NCI-H2081 treated with DMSO at 0.1 percent for 48 hours (cell line): ENCODE measurements around the gene CACNG7.
"Not testable (repeated sequence)": the region's sequence is repeated elsewhere in the genome, so short reads cannot be mapped to it uniquely, and the experiment has no call there.

ENCODE experiments used
- DNase-seq: peaks from one replicate; lab custom pipeline; 2025; lab: John Stamatoyannopoulos, UW

CACNG7 gene

GRCh38 chr19:53906211-53907192, 2.6 kb upstream of the CACNG7 start:
- DNase-seq = no peak

DNA sequence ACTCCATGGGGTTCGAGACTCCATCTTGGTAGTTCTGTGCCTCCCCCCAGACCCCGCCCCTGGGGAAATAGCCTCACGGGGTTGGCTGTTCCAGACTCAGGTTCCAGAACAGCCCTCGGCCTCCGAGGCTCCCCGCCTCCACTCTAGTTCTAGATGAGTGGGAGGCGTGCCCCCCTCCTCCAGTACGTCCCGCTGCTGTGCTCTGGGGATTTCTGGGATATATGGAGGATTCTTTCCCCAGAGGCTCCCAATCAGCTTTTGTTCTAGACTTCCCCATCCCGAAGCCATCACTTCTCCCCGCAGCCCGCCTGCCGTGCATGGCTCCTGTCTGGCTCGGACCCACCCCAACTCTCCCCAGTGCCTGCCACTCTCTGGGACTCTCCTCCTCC, 1.9 kb upstream of the CACNG7 start:
- no peak for DNase-seq

DNA sequence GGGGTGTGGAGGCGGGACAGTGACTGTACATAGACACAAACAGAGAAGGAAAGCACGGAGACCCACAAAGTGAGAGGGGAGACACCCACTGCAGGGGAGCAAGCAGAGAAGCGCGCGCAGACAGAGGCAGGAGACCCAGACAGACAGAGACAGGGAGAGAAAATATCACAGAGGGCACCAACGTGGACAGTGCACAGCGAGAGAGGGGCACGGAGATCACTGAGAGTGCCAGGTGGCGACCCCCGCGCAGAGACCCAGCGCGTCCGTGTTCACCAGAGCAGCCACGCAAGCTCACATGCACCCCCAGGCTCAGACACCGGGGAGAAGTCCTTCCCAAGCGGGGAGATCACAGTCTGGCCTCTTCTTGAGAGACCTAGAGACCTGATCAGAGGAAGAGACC, 1.4 kb upstream of the CACNG7 start:
- DNase-seq = no peak

GRCh38 chr19:53908106-53908934, 758 bp upstream of the CACNG7 start:
- no peak for DNase-seq

DNA sequence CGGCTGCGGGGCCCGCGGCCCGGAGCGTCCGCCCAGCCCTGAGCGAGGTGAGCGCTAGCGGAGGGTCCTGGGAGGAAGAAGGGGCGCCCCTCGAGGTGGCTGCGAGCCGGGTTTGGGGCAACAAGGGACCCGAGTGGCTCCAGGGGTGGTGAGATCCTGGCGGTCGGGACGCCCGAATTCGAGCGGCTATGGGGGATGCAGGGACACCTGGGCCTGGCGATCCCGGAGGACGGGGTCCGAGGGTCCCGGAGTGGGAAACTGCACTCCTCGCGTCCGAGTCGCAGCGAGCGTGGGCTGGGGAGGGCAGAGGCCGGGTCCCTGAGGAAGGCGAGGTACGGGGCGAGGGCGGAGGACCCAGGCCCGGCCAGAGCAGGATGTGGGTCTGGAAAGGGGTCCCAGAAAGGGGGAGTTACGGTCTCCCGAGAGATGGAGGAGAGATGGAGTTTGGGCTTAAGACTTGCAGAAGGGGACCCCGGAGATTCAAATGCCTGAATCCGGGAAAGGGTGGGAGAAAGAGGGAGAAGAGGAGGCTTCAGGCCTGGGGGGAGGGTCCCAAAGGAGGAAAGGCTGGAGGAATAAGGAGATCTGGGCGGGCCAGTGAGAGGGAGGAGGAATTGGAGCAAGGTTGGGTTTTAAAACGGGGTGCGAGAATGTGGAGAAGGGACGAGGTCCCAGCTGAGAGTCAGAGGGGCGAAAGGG, 542 bp downstream of the CACNG7 start:
- DNase-seq = no peak

- no peak for DNase-seq
Observed at GRCh38 chr19:53910170-53910518, 1.1 kb downstream of the CACNG7 start.

GRCh38 chr19:53912653-53913052, 3.6 kb downstream of the CACNG7 start:
- DNase-seq = no peak

GRCh38 chr19:53915000-53915399, 5.9 kb downstream of the CACNG7 start:
- no peak for DNase-seq

DNA sequence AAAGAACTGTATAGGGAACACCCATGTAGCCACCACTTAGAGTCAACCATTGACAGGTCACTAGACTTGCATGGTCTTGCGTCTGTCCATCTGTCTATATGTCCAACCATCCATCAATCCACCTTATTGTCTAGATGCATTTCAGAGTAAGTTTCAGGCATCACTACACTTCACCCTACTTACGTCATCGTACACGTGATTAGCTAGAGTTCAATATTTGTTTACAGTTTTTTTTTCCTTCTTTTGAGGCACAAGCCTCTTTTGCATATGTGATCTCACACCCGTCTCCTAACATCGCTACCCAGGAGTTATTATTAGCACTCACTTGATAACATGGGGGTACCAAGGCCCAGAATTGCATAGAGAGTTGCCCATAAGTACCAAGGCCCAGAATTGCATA, 6.9 kb downstream of the CACNG7 start:
- no peak for DNase-seq

DNA sequence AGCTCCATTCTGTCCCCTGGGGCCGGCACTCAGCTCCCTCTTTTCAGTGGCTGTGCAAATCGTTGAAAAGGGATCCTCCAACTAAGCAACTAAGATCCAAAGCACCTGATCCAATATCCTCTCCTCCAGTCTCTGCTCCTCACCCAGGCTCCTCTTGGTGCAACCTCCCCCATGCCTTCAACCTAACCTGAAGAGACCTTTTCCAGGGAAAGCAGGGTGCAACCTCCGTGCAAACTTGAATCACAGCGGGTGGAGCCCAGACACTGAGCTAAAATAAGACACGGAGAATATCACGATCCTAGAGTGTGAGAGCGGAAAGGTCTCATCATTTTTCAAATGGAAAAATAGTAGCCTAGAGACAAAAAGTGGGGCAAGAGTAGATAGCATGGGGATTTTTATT, 8.3 kb downstream of the CACNG7 start:
- no peak for DNase-seq

DNA sequence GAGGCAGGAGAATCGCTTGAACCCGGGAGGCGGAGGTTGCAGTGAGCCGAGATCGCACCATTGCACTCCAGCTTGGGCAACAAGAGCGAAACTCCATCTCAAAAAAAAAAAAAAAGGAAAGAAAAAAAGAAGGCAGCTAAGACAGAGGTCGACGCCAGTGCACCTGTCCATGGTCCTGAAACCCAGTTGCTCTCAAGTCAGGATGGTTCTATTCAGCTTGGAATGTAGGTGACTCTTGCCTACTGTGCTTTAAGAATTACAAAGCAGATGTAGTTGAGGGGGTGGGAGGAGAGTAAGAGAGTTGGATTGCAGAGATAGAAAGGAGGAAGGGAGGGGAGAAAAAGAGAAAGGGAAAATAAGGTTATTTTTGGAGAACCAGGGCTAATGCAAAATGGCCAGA, 18.7 kb downstream of the CACNG7 start:
- no peak for DNase-seq

GRCh38 chr19:53936029-53936428, 27.0 kb downstream of the CACNG7 start:
- no peak for DNase-seq

DNA sequence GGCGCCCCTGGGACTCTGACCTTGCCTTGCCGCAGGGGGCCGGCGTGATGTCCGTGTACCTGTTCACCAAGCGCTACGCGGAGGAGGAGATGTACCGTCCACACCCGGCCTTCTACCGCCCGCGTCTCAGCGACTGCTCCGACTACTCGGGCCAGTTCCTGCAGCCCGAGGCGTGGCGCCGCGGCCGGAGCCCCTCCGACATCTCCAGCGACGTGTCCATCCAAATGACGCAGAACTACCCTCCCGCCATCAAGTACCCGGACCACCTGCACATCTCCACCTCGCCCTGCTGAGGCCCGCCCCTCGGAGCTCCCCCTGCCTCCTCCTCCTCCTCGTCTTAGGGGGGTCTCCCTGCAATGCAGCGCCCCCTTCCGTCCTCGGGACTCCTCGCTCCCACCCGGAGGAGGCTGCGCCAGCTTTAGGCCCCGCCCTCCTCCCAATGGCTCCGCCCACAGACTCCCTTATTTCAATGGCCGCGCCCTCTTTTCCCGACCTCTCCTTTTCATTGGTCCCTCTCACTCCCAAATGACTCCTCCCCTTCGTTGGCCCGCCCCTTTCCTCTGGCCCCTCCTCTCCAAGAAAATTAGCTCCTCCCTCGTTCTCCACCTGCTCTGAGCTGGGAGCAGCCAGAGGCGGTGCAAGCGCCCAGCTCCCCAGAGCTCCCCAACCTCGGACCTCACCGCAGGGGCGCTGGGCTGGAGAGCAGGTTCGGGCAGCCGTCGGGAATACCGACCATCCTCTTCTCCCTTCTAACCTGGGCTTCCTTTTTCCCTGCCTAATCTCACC, 33.1 kb downstream of the CACNG7 start:
- no peak for DNase-seq

DNA sequence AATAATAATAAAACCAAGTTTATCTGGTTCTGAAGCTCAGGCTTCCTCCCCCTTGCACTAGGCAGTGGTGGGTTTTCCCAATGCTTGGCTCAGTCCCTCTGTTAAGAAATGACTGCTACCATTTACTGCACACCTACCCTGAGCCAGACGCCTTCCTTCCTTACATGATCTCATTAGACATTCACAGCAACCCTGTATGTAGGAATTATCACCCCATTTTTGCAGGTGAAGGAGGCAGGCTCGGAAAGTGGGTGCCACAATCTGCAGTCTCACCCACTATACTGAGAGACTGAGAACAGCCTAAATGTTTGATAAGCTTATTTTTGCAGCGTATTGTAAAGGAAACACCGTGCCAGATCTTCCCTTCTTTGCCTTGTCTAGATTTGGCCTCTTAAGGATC, 35.3 kb downstream of the CACNG7 start:
- DNase-seq = no peak

DNA sequence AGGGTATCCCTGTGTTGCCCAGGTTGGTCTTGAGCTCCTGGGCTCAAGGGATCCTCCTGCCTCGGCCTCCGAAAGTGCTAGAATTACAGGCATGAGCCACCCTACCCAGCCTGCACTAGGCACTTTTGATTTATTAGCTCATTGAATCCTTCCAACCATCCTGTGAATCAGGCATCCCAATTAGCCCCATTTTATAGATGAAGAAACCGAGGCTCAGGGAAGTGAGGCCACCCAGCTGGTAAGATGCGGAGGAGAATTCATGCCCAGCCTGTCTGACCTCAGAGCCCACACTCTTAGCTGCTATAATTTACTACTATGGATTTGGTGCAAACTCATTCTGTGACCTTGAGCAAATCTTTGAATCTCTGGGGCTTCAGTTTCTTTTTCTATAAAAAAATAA, 35.9 kb downstream of the CACNG7 start:
- no peak for DNase-seq

- DNase-seq = no peak
Observed at GRCh38 chr19:53945441-53945840, 36.4 kb downstream of the CACNG7 start.

DNA sequence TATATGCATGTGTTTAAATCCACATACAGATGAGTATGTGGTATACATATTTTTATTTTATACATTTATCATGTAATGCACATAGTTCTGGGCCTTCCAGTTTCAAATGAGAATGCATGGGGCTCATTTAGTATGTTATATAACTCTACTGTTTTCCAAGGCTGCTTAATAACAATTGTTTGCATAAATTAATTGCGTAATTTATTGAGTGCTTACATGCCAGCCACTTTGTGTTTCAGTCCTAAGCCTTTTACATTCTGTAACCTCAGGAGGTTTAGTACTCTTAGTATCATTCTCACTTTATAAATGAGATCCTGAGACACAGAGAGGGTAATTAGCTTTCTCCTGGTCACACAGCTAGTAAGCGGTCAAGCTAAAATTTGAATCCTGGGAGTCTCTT, 36.9 kb downstream of the CACNG7 start:
- no peak for DNase-seq

DNA sequence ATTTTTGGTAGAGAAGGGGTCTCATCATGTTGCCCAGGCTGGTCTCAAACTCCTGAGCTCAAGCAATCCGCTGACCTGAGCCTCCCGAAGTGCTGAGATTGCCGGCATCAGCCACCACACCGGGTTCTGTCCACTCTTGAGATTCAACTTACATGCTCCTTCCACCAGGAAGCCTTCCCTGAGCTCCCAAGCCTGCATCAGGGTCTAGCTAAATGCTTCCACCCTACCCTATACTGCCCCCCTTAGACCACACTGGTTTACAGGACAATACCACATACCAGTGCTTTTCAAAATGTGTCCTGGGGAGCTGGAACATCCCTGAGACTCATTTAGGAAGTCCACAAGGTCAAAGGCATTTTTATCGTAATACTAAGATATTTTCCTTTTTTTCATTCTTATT, 38.5 kb downstream of the CACNG7 start:
- DNase-seq = no peak

GRCh38 chr19:53948611-53949010, 39.5 kb downstream of the CACNG7 start:
- DNase-seq = not testable (repeated sequence)

DNA sequence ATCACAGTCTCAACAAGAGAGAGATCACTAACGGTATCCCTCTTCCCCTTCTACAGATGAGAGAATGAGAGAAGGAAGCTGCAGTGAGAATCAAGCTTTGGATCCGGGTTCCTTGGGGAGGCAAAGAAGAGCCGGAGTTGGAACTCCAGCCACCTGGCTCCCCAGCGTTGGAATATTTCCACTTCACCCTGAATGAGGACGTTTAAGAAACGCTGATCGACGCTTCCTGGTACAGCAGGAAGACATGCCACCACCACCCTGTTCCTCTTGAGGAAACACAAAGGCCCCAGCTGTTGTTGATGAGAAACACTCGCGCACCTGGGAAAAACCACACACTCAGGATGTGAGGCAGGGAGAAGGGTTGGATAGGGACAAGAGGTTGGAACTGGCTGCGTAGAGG, 42.4 kb downstream of the CACNG7 start:
- DNase-seq = no peak

DNA sequence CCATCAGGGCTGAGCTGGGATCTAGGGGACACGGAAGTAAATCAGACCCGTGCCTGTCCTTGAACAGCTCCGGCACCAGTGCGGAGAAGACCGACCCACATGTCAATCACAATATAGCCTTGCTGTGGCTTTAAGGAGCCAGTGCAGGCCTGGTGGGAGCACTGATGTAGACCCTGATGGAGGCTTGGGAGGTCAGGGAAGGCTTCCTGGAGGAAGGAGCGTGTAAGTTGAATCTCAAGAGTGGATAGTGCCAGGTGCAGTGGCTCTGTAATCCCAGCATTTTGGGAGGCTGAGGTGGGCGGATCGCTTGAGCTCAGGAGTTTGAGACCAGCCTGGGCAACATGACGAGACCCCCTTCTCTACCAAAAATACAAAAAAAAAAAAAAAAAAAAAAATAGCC, 42.9 kb downstream of the CACNG7 start:
- DNase-seq = no peak

- DNase-seq = no peak
Observed at GRCh38 chr19:53953383-53953782, 44.3 kb downstream of the CACNG7 start.
